ENCODE data around the gene CDC14B. TPM values are rescaled to one million over a fixed set of nuclear protein-coding genes. Genes with fewer than 3 reads are reported as not detected.
"Not testable (repeated sequence)": the region's sequence is repeated elsewhere in the genome, so short reads cannot be mapped to it uniquely, and the experiment has no call there.

Gene CDC14B
- total RNA-seq, 2 donors from 2014 or later, result 24.4 to 31.2 TPM

DNA sequence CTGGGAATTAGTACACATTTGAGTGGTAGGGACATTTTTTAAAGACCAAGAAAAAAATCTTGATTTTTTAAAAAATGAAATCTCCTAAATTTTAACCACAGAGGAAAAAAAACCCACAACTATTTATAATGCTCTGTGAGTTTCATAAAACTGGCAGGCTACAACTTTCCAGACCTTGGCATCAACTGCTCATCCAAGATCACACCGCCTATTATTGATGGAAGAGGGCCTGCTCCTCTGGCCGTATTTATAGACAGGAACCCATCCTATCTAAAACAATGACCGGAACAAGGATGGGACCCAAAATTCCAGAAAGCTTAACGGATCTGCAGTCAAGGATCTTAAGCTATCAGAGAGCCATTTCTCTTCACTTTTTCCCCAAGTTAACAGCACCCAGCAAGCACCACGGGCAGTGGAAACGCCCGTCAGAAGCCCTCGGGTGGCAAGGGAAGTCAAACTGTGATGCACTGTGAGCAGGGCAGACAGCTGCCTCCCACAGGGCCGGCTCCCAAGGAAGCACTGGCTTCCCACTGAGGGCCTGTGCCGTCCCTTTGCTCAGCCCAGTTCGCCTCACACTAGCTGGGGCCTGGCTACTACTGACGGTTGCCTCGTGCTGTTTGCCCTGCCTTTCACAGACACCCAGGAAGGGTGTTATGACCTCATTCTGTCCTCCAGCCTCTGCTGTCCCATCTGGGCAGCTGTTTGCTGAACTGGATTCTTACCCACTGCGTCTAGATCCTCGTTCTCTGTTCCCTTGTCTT is 62.8 kb downstream of the CDC14B start:
- DNase-seq (ENCODE audit: low spot score), result peak; percentile 79
- intact Hi-C loops (cut with DNase I), result loop anchor here in 1 of 2 donors (5.0 kb wide), 1 partner anchor 35 kb away; no protein-coding TSS in a partner anchor

DNA sequence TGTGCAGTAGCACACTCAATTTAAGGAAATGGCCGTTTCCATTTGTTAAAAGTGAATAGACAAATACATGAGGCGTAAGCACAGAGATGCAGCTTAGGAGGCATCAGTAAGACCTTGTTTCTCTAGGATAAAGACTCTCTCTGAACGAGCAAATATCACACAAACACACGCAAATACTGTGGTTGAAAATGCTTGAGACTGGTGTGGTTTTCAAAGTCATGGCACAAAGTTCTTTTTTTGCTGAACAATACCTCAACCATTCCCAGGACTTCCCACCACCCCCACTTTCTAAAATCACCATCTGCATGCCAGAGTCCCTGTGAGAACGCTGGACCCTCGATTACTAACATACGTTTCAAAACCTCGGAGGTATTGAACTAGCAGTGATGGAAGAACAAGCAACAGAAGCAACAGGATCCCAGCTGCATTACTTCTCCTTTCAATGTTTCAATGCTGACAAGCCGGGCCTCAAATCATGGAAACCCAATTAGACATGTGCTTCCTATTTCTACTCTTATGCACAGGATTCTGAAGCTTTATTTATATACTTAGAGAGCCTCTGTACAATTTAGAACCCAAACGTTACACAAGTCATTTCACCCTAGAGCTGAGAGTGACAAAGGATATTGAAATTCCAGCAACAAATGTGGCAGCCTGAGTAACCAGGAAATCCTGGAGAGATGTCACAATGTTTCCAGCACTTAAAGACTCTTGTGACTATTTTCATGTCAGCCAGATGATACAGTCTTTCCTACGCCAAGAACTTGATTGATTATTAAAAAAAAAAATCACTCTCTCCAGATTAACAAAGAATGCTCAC is 63.9 kb downstream of the CDC14B start:
- DNase-seq (ENCODE audit: low spot score), result no peak
- intact Hi-C loops (cut with DNase I), result loop anchor here in 1 of 2 donors (5.0 kb wide), 1 partner anchor 33 kb away; no protein-coding TSS in a partner anchor

DNA sequence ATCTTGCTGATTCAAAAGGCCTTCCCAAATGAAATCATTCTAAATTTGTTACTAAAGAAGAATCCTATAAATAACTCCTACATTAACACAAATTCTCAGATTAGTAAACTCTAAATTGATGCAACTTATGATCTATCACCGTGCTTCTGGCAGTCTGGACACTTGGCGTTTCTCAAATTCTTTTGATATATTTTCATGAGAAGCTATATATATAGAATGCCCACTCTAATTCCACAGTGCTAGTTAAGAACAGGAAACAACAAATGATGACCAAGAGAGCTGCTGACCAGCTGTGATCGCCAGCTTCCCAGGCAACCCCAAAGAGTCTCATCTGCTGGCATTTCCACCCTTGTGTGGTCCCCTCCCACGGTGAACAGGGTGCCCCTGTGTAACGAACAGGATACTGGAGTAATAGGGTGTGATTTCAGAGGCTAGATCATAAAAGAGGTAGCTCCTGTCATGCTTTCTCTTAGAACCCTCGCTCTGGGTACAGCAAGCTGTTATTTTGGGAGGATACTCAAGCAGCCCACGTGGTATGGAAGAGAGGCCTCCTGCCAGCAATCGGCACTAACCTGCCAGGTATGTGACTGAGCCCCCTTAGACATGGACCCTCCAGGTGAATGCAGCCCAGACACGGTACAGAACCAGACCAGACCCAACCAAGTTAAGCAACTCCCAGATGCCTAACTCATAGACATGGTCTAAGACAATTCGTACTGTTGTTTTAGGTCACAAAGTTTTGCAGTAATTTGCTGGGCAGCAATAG is 64.7 kb downstream of the CDC14B start:
- no peak for DNase-seq (ENCODE audit: low spot score)
- intact Hi-C loops (cut with DNase I), result loop anchor here in 1 of 2 donors (5.0 kb wide), 1 partner anchor 33 kb away; no protein-coding TSS in a partner anchor

DNA sequence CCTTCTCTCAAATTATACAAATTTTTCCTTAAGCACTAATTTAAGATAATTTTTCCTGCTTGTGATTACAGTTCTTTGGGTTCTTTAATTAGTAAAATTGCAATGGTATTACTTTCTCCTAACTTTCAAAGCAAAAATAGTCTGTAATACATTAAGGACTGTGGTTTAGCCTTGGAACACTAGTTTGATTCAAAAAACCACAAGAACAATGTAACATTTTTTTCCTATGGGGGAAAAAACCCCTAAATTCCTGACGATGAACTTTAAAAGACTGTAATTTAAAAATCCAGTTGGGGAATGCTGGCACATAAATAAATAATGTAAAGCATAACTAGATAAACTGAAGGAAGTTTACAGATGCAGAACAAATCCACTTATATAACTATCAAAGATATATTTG is 65.3 kb downstream of the CDC14B start:
- intact Hi-C loops (cut with DNase I), result no loop called here
- no peak for DNase-seq (ENCODE audit: low spot score)

DNA sequence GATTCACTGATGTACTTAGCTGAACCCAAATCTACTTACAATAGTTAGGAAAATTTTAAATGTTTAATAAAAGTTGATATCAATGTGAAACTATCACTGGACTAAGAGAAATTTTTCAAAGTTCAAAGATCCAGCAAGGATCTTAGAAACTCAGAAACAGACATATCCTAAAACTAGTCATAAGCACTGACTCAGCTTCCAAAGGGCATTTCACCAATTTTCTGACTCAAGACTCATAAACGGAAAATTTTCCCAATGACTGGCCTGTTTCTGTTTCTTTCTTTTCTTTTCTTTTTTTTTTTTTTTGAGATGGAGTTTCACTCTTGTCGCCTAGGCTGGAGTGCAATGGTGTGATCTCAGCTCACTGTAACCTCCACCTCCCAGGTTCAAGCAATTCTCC is 66.6 kb downstream of the CDC14B start:
- intact Hi-C loops (cut with DNase I), result no loop called here
- DNase-seq (ENCODE audit: low spot score), result no peak

DNA sequence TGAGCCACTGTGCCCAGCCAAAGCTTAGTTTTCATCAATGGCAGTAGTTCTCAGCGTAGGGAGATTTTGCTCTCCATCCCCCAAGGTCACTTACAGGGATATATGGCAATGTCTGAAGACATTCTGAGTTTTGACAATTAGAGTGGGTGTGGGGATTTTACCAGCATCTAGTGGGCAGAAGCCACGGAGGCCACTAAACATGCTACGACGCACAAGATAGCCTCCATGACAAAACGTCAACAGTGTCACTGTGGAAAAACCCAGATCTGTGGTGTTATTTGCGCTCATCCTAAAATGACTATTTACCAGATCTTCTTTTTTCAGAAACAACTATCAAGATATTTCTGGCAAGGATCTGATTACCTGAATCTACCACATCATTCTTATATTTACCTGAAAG is 68.2 kb downstream of the CDC14B start:
- intact Hi-C loops (cut with DNase I), result no loop called here
- DNase-seq (ENCODE audit: low spot score), result no peak

DNA sequence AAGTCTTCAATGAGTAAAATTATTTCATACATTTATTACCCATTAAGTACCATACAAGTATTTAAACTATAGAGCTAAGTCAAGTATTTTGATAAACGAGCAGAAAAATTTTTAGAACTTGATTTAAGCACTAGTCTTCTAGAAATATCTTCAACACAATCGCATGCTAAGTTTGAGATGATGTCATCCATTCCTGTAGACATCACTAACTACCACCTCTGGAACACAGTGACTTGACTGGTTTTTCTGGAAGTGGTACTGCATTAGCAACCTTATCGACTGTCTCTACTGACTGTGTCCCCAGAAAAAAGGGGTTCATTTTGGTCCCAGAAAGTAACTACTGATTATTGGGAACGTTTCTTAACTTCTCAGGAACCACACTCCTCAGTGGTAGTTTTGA is 69.0 kb downstream of the CDC14B start:
- no peak for DNase-seq (ENCODE audit: low spot score)
- intact Hi-C loops (cut with DNase I), result no loop called here

DNA sequence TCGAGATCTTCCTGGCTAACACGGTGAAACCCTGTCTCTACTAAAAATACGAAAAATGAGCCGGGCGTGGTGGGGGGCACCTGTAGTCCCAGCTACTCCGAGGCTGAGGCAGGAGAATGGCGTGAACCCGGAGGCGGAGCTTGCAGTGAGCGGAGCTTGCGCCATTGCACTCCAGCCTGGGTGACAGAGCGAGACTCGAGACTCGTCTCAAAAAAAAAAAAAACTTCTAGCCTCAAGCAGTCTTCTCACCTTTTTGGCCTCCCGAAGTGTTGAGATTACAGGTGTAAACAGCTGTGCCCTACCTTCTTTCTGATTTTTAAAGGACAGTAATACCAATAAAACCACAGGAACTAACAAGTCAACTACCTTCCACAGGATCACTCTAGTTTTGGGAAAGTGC is 76.5 kb downstream of the CDC14B start:
- intact Hi-C loops (cut with DNase I); DNase-seq (ENCODE audit: low spot score): not testable (repeated sequence)

DNA sequence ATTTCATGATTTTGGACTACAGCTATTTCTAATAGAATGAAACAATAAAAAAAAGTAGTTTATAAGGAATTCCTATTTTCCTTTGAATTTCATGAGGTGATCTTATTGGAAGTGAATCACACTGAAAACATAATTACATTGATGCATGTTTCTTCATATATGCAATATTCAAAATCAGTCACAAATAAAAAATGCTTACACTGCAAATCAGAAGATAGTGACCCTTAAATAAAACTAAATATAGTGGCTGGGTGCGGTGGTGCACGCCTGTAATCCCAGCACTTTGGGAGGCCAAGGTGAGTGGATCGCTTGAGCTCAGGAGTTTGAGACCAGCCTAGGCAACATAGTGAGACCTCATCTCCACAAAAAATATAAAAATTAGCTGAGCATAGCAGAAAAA is 79.5 kb downstream of the CDC14B start:
- intact Hi-C loops (cut with DNase I), result no loop called here
- DNase-seq (ENCODE audit: low spot score), result no peak

DNA sequence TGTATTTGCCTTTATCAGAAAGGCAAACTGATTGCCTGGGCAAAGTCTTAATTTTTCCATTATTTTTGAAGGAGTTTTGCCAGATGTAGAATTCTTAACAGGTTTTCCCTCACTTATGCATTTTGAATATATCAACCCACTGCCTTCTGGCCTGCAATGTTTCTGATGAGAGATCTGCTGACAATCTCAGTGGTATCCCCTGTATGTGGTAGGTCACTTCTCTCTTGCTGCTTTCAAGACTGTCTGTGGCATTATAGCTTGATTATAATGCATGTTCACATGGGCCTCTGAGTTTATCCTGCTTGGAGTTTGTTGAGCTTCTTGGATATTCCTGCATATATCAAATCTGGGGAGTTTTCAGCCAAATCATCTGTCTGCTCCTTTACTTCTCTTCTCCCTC is 87.5 kb downstream of the CDC14B start:
- intact Hi-C loops (cut with DNase I), result no loop called here
- DNase-seq (ENCODE audit: low spot score), result no peak

DNA sequence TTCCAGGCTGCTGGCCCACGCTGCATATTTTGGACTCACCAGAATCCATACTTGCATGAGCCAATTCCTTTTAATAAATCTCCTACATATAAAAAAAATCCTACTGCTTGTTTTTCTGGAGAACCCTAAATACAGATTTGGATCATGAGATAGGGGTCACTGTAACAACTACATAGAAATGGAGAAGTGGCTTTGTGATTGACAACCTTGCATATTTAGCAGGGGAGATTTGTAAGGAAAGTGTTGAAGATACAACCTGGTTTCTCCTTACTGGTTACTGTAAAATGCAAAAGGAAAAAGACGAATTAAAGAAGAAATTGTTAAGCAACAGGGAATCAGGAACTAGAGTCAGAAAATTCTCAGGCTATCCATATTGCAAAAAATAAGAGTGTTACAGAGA is 94.9 kb downstream of the CDC14B start:
- intact Hi-C loops (cut with DNase I), result loop anchor here in 1 of 2 donors (5.0 kb wide), 1 partner anchor 33 kb away; no protein-coding TSS in a partner anchor
- no peak for DNase-seq (ENCODE audit: low spot score)

DNA sequence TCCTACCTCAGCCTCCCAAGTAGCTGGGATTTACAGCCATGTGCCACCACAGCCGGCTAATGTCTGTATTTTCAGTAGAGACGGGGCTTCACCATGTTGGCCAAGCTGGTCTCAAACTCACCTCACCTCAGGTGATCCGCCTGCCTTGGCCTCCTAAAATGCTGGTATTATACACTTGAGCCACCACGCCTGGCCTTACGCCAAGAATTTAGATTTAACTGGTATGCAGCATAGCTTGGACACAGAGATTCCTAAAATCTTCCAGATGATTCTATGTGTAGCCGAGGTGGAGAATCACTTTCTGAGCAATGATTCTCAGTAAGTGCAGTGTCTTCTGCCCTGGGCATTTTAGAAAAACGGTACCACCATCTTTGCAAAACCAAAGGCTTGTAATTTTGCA is 95.6 kb downstream of the CDC14B start:
- no peak for DNase-seq (ENCODE audit: low spot score)
- intact Hi-C loops (cut with DNase I), result loop anchor here in 1 of 2 donors (5.0 kb wide), 1 partner anchor 33 kb away; no protein-coding TSS in a partner anchor

DNA sequence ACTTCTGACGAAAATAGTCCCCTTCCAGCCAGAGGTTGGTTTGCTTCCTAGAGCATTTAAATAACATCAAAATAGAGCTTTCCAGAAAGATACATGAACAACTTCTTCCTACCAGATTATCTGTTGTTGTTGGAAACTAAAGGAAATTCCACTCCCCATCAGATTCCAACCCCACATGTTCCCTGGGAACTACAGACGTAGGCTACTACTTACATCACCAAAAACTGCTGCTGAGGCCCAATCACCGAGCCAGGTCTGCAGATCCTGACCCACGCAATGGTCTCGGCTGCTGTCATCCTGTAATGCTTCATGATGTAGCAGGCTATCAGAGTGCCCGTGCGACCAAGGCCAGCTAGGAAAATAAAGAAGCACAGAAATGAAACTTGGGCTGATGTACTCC is 96.3 kb downstream of the CDC14B start:
- intact Hi-C loops (cut with DNase I), result loop anchor here in 1 of 2 donors (5.0 kb wide), 1 partner anchor 34 kb away; no protein-coding TSS in a partner anchor

DNA sequence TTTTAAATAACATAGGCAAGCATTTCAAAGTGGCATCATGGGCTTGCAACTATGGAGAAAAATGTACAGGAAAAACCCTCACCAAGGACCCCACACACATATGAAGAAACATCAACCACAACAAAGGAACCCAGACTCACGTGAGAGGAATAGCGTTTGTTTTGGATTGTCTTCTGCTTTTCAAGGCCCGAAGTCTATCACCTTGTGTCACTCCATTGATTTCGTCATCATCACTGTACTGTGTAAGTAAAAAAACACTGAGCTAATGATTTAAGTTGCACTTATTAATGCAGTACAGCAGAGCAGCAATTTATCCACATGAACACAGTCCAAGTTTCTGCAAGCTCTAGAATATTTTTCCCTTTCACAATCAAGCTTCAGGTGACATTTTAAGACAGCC is 97.3 kb downstream of the CDC14B start:
- intact Hi-C loops (cut with DNase I), result loop anchor here in 1 of 2 donors (5.0 kb wide), 1 partner anchor 35 kb away; no protein-coding TSS in a partner anchor
- DNase-seq (ENCODE audit: low spot score), result no peak

More for the DNA sequence above, 96.3 kb downstream of the CDC14B start:
- DNase-seq (ENCODE audit: low spot score), result peak; percentile 94

DNA sequence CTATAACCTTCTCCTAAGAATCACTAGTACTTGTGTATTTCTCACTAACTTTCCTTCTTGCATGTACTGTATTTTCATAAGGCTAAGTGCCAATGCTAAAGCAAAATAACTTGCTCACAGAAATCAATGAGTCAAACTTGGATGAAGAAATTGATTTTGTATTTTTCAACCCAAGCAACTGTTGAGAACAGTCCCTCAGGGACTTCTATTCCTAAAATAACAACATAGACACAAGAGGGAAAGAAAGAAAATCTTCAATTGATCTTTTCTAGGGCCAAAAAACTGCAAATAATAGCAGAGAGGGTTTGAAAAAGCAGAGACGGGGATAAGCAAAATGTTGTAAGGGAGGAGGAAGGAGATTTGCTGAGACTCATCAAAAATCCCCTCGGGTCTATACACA is 99.9 kb downstream of the CDC14B start:
- DNase-seq (ENCODE audit: low spot score), result no peak
- intact Hi-C loops (cut with DNase I), result loop anchor here (1.0 to 5.0 kb wide), 2 partner anchors 7 to 38 kb away; no protein-coding TSS in a partner anchor

DNA sequence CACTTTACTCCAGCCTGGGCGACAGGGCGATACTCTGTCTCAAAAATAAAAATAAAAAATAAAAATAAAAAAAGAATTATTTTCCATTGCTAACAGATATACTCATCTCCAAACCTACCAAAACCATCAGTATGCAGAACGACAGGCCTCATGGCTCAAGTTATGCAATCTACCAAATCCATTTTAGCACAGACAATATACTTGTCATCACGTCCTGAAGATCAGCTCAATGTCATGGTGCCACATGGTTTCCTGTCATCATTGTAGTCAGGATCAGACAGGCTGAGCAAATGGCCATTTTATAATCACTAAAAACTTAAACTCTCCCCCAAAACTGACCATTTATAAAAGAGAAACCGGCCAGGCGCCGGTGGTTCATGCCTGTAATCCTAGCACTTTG is 100.5 kb downstream of the CDC14B start:
- DNase-seq (ENCODE audit: low spot score), result no peak
- intact Hi-C loops (cut with DNase I), result no loop called here

DNA sequence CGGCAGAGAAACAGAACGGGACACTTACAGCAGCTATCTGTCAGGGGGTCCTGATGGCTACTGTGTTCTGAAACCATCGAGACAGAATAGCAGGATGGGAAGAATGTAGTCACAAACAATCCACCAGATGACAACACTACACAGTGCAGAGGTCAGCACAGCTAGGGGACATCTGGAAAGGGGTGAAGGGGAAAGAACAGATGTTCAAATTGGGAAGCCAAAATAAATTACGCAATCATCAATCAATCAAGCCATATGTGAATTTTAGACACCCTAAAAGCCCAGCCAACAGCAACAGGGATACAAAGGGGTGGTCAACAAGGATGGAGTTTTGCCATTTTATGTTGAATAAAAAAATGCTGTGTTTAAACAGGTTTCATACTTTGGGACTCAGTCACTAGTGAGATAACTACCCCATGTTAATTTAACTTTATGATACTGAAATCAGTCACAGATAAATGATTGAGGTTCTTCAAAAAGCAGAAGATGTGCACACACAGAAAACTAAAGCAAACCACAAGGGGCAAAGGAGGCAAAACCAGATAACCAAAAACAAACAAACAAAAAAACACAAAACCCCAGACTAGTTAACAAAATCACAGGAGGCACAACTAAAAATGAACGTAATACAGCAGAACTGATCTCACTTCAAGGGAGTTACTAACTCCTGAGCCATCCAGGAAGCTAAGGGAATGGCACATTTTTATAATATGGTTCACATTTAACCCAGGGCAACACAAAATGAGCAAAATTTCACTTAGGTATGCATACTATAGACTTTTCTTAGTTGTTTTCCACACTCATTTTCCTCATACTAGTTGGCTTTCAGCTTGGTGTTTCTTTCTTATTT is 103.8 kb downstream of the CDC14B start:
- intact Hi-C loops (cut with DNase I), result no loop called here

DNA sequence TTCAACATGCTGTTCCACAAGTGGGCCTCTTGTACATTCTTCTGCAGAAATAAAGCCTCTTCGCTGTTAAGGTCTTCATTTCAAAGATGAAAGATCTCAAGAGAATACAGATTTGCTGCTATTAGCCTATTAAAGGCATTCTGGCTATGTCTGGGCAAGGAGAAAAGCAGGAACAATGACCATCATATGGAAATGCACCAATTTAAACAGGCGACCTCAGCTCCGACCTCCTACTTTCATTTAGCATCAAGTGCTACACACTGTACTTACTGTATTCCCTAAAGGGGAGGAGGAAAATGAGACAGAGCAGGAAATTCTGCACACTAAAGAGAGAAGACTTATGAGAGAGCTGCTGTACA is 104.9 kb downstream of the CDC14B start:
- intact Hi-C loops (cut with DNase I), result no loop called here
- no peak for DNase-seq (ENCODE audit: low spot score)

More for the DNA sequence above, 103.8 kb downstream of the CDC14B start:
- no peak for DNase-seq (ENCODE audit: low spot score)
